HUES48 (cell line): ENCODE data around the gene MTMR4.
"Not testable (repeated sequence)": the region's sequence is repeated elsewhere in the genome, so short reads cannot be mapped to it uniquely, and the experiment has no call there.

Experiments used
- H3K27ac ChIP-seq: one replicate; pipeline ENCODE4 v1.7.0; 2013; ENCODE audit warnings: low read depth, low read length, inconsistent platforms
- H3K27me3 ChIP-seq: 2 replicates; pipeline ENCODE4 v1.6.1; 2013; ENCODE audit warnings: mild to moderate bottlenecking, low read length; ENCODE audit not compliant: control insufficient read depth, insufficient read depth
- H3K36me3 ChIP-seq: 2 replicates; pipeline ENCODE4 v1.6.1; 2013; ENCODE audit warnings: low read length; ENCODE audit not compliant: control insufficient read depth, insufficient read depth
- H3K4me1 ChIP-seq: 2 replicates; pipeline ENCODE4 v1.6.1; 2013; ENCODE audit warnings: mild to moderate bottlenecking, low read length; ENCODE audit not compliant: control insufficient read depth, insufficient read depth
- H3K4me3 ChIP-seq: 2 replicates; pipeline ENCODE4 v1.5.1; 2013; ENCODE audit warnings: mild to moderate bottlenecking, low read depth, low read length
- H3K9ac ChIP-seq: 2 replicates; pipeline ENCODE4 v1.6.1; 2013; ENCODE audit warnings: mild to moderate bottlenecking, low read depth, low read length, moderate library complexity
- H3K9me3 ChIP-seq: 2 replicates; pipeline ENCODE4 v1.6.1; 2013; ENCODE audit warnings: low read length; ENCODE audit not compliant: control insufficient read depth, insufficient read depth

MTMR4 gene

GRCh38 chr17:58513965-58514769, at the start of gene MTMR4:
TSS of gene MTMR4 (minus strand) at chr17:58514638. CDS start at chr17:58514407, 231 bp downstream.
- H3K27me3 ChIP-seq: no peaks in the 10 kb centered on the region
- H3K4me1 ChIP-seq: peaks cover 21% of the 10 kb centered on the region
- peak within 1 kb of the TSS; percentile 88 for H3K27ac ChIP-seq
- peak within 1 kb of the TSS; percentile 91 for H3K4me3 ChIP-seq
- no peaks in the 10 kb centered on the region for H3K9me3 ChIP-seq
- peaks cover 35% of the 10 kb centered on the region for H3K36me3 ChIP-seq
- peak within 1 kb of the TSS; percentile 86 for H3K9ac ChIP-seq

- no peak overlapping the region for H3K4me3 ChIP-seq
- H3K4me1 ChIP-seq: peaks cover 15% of the 10 kb centered on the region
- no peak overlapping the region for H3K27ac ChIP-seq
- no peak overlapping the region for H3K9ac ChIP-seq
- H3K27me3 ChIP-seq: no peaks in the 10 kb centered on the region
- H3K9me3 ChIP-seq: no peaks in the 10 kb centered on the region
- no peaks in the 10 kb centered on the region; the same call in 1 of the 2 replicates for H3K36me3 ChIP-seq
These were observed 46.1 kb upstream of the MTMR4 start for GRCh38 chr17:58560511-58560910.

DNA sequence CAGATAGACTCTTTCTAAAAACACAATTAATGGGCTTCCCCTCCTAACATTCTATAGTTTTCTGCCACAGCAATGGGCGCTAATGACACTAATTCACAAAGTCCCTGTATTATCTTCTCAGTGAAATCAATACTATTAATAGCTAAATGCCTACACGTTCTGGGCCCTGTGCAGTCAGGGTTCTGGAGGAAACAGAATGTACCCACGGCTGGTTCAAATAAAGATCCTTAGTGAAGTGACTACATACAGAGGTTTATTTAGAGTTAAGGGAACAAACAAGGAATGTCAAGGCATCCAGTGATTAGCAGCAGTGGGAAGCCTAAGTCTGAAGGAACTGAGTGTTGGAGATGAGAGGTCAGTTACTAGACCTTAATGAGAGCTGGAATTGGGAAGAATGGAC, 43.5 kb upstream of the MTMR4 start:
- no peaks in the 10 kb centered on the region; the same call in 1 of the 2 replicates for H3K36me3 ChIP-seq
- H3K4me3 ChIP-seq: no peak overlapping the region

DNA sequence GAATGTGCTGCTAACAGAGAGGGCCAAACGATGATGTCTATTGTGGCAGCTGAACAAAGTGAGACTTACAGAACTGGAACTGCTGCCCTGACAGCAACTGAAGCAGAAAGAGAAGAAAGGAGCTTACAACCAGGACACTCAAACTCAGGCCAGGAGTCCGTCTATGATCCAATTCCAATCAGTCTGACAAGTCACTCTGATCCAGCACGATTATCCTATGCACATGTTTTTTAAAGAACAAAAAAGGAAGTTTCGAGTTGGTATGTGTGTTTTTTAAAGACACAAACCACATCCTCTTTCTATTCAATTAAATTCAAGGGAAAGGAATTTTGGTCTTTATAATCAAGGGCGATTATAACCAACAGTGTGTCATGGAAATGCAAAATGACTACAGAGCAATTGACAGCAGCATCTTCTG, 42.4 kb upstream of the MTMR4 start:
- no peak overlapping the region for H3K9ac ChIP-seq
- no peak overlapping the region for H3K27ac ChIP-seq
- no peaks in the 10 kb centered on the region for H3K4me1 ChIP-seq
- H3K4me3 ChIP-seq: no peak overlapping the region
- no peaks in the 10 kb centered on the region; the same call in 1 of the 2 replicates for H3K36me3 ChIP-seq
- no peaks in the 10 kb centered on the region for H3K9me3 ChIP-seq
- H3K27me3 ChIP-seq: no peaks in the 10 kb centered on the region

More for the DNA sequence above, 43.5 kb upstream of the MTMR4 start:
- Histone ChIP-seq H3K9me3 (no peaks in the 10 kb centered on the region), H3K9ac (no peak overlapping the region), H3K27me3 (no peaks in the 10 kb centered on the region), H3K4me1 (no peaks in the 10 kb centered on the region), H3K27ac (no peak overlapping the region)

DNA sequence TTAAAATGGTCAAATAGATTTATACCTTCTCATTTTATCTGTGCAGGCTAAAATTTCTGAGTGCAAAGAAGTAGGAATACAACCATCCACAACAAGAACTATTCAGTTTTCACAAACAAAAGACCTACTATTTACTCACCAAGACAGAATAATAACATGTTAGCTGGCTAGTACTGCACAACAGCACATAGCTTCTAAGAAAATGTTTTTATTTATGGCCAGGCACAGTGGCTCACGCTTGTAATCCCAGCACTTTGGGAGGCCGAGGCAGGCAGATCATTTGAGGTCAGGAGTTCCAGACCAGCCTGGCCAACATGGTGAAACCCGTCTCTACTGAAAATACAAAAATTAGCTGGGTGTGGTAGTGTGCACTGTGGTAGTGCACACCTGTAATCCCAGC, 40.7 kb upstream of the MTMR4 start:
- H3K9ac ChIP-seq, H3K9me3 ChIP-seq, H3K27ac ChIP-seq, H3K4me1 ChIP-seq, H3K4me3 ChIP-seq, H3K36me3 ChIP-seq, H3K27me3 ChIP-seq: not testable (repeated sequence)

- H3K4me1 ChIP-seq: peaks cover 2% of the 10 kb centered on the region; the same call in 1 of the 2 replicates
- H3K27ac ChIP-seq: no peak overlapping the region
- no peak overlapping the region for H3K9ac ChIP-seq
- H3K27me3 ChIP-seq: no peaks in the 10 kb centered on the region
- no peaks in the 10 kb centered on the region for H3K9me3 ChIP-seq
- no peak overlapping the region for H3K4me3 ChIP-seq
- no peaks in the 10 kb centered on the region for H3K36me3 ChIP-seq
These were observed 26.8 kb upstream of the MTMR4 start for GRCh38 chr17:58541249-58541648.

- H3K36me3 ChIP-seq: no peaks in the 10 kb centered on the region
- no peaks in the 10 kb centered on the region for H3K9me3 ChIP-seq
- H3K9ac ChIP-seq: no peak overlapping the region
- peaks cover 2% of the 10 kb centered on the region; the same call in 1 of the 2 replicates for H3K4me1 ChIP-seq
- H3K4me3 ChIP-seq: no peak overlapping the region
- H3K27ac ChIP-seq: no peak overlapping the region
- H3K27me3 ChIP-seq: no peaks in the 10 kb centered on the region
These were observed 25.3 kb upstream of the MTMR4 start for GRCh38 chr17:58539698-58540097.

- no peaks in the 10 kb centered on the region for H3K36me3 ChIP-seq
- H3K9ac ChIP-seq: no peak overlapping the region
- no peaks in the 10 kb centered on the region for H3K27me3 ChIP-seq
These were observed 24.5 kb upstream of the MTMR4 start for GRCh38 chr17:58538811-58539409.

GRCh38 chr17:58537266-58537665, 22.8 kb upstream of the MTMR4 start:
- H3K27me3 ChIP-seq: peaks cover 10% of the 10 kb centered on the region; the same call in 1 of the 2 replicates
- no peak overlapping the region for H3K9ac ChIP-seq
- H3K4me3 ChIP-seq: no peak overlapping the region
- peaks cover 2% of the 10 kb centered on the region; the same call in 1 of the 2 replicates for H3K4me1 ChIP-seq
- no peaks in the 10 kb centered on the region for H3K36me3 ChIP-seq
- no peak overlapping the region for H3K27ac ChIP-seq
- H3K9me3 ChIP-seq: no peaks in the 10 kb centered on the region

More at GRCh38 chr17:58538811-58539409, 24.5 kb upstream of the MTMR4 start:
- H3K9me3 ChIP-seq: no peaks in the 10 kb centered on the region
- no peak overlapping the region for H3K27ac ChIP-seq
- no peak overlapping the region for H3K4me3 ChIP-seq
- H3K4me1 ChIP-seq: peaks cover 2% of the 10 kb centered on the region; the same call in 1 of the 2 replicates

DNA sequence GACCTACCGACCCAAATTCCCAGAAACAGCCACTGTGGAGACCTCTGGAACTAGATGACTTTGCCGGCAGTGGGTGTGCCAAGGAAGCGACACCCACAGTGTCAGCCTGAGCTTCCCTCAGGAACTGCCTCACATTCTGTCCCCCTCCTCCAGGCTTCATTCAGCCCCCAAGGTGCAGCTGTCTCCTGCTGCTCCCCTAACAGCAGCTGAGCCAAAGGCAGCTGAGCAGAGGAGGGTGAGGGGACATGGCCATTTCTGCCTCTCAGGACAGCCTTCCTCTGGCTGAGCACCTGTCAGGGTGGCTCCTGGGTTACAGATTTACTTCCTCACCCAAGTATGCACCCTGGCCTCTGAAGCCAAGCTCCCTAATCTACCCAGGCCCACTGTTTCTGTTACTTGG, 22.1 kb upstream of the MTMR4 start:
- Histone ChIP-seq H3K4me3 (no peak overlapping the region), H3K9ac (no peak overlapping the region), H3K27me3 (peaks cover 10% of the 10 kb centered on the region; the same call in 1 of the 2 replicates), H3K9me3 (no peaks in the 10 kb centered on the region), H3K27ac (no peak overlapping the region), H3K36me3 (no peaks in the 10 kb centered on the region), H3K4me1 (no peaks in the 10 kb centered on the region)

DNA sequence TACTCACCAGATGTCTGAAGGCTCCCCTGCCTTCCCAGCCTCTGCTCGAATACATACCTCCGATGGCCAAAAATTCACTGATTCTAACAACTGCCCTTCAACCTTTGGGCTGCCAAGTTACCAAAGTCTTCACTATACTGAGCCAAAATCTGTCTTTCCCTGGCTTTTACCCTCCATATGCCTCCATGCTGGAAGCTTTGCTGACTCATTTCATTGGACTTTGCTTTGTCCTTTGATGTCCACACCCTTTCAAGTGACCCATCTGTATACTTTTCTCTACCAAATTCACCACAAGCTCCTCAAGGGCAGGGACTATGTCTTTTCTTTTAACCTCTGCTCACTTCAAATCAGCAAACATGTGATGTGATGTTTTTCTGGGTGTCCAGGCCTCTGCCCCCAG, 21.0 kb upstream of the MTMR4 start:
- Histone ChIP-seq H3K9ac (no peak overlapping the region), H3K27me3 (peaks cover 10% of the 10 kb centered on the region; the same call in 1 of the 2 replicates), H3K4me3 (no peak overlapping the region), H3K27ac (no peak overlapping the region), H3K9me3 (no peaks in the 10 kb centered on the region), H3K4me1 (no peaks in the 10 kb centered on the region), H3K36me3 (no peaks in the 10 kb centered on the region)
